ENCODE data around the gene PDCL3. TPM values are rescaled to one million over a fixed set of nuclear protein-coding genes. Genes with fewer than 3 reads are reported as not detected.

PDCL3 gene
- total RNA-seq, 2 donors from 2014 or later, result 3.4 to 9.2 TPM

DNA sequence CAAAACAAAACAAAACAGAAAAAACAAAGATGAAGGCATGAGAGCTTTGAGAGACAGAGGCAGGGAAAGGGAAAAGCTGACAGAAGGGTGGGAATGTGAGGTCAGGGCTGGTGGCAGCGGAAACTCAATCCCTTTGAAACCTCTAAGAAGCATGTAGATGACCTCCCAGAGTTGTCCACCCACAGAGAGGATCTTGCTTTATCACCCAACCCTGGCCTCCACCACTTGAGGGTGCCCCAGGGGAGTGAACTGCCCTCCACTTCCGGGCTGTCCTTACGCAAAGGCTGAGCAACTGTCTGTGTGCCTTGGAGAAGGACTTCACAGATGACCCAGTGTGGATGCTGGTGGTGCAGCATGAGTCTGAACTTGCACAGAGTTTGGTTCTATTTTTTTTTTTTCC is 26.7 kb downstream of the PDCL3 start:
- DNase-seq (no peak), ATAC-seq (no peak)

DNA sequence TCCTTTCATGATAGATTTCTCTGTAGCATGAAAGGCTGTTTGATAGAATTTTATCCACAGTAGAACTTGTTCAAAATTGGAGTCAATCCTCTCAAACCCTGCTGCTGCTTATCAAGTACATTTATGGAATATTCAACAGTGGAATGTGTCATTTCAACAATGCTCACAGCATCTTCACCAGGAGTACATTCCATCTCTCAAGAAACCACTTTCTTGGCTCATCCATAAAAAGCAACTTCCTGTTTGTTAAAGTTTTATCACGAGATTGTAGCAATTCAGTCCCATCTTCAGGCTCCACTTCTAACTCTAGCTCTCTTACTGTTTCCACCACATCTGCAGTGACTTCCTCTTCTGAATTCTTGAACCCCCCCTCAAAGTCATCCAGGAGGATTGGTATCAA is 29.4 kb downstream of the PDCL3 start:
- Histone ChIP-seq H3K9me3 (no peaks in the 10 kb centered on the region), H3K4me3 (no peak overlapping the region), H3K36me3 (replicated peaks in 1 of 2; ENCODE audit: insufficient read depth in 1 of 2, low read depth in 2 of 2) (no peaks in the 10 kb centered on the region), H3K4me1 (no peaks in the 10 kb centered on the region), H3K27ac (no peak overlapping the region), H3K27me3 (no peaks in the 10 kb centered on the region)
- DNase-seq (no peak), ATAC-seq (no peak)
- TF ChIP-seq POLR2A (IDR thresholded peaks at IDR 0.05), result no peak
- TF ChIP-seq, protein P1, sequence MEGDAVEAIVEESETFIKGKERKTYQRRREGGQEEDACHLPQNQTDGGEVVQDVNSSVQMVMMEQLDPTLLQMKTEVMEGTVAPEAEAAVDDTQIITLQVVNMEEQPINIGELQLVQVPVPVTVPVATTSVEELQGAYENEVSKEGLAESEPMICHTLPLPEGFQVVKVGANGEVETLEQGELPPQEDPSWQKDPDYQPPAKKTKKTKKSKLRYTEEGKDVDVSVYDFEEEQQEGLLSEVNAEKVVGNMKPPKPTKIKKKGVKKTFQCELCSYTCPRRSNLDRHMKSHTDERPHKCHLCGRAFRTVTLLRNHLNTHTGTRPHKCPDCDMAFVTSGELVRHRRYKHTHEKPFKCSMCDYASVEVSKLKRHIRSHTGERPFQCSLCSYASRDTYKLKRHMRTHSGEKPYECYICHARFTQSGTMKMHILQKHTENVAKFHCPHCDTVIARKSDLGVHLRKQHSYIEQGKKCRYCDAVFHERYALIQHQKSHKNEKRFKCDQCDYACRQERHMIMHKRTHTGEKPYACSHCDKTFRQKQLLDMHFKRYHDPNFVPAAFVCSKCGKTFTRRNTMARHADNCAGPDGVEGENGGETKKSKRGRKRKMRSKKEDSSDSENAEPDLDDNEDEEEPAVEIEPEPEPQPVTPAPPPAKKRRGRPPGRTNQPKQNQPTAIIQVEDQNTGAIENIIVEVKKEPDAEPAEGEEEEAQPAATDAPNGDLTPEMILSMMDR (IDR thresholded peaks at IDR 0.05), result no peak
- intact Hi-C loops (cut with DNase I), result no loop called here
- WGBS, 2 donors, result 14 to 22% methylated on average over 1 of the region's 1 CpG

More for the DNA sequence above, 26.7 kb downstream of the PDCL3 start:
- Histone ChIP-seq H3K4me3 (no peak overlapping the region), H3K36me3 (replicated peaks in 1 of 2; ENCODE audit: insufficient read depth in 1 of 2, low read depth in 2 of 2) (no peaks in the 10 kb centered on the region), H3K27ac (no peak overlapping the region), H3K9me3 (no peaks in the 10 kb centered on the region), H3K4me1 (no peaks in the 10 kb centered on the region), H3K27me3 (no peaks in the 10 kb centered on the region)
- intact Hi-C loops (cut with DNase I), result no loop called here
- 66 to 73% methylated on average over 3 of the region's 3 CpGs for WGBS, 2 donors
- no peak for TF ChIP-seq POLR2A (IDR thresholded peaks at IDR 0.05)
- TF ChIP-seq, protein P1 (IDR thresholded peaks at IDR 0.05), result no peak

DNA sequence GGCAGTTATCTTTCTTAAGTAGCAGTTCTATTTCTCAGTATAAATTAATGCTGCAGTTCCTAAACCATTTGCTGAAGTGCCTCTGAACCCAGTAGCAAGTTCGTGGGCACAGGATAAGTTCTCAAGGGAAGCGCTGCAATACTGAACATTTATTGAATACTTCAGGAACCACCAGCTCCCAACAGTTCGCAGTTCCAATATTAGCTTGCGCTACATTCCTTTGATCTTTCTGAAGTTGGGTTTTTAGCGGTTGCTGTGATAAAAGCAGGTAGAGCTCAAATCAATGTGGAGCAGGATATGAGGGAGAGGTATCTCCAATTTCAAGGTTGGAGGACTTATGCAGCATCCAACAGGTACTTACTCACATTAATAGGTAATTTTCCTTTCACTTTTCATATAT is 33.7 kb downstream of the PDCL3 start:
- H3K36me3 ChIP-seq (replicated peaks in 1 of 2; ENCODE audit: insufficient read depth in 1 of 2, low read depth in 2 of 2), result no peaks in the 10 kb centered on the region
- TF ChIP-seq, protein P1 (IDR thresholded peaks at IDR 0.05), result no peak
- no peak for TF ChIP-seq POLR2A (IDR thresholded peaks at IDR 0.05)
- no peak for DNase-seq
- no peaks in the 10 kb centered on the region for H3K27me3 ChIP-seq
- intact Hi-C loops (cut with DNase I), result no loop called here
- no peak for ATAC-seq
- H3K4me1 ChIP-seq, result no peaks in the 10 kb centered on the region
- H3K4me3 ChIP-seq, result no peak overlapping the region
- no peaks in the 10 kb centered on the region for H3K9me3 ChIP-seq
- 75 to 76% methylated on average over 5 of the region's 5 CpGs for WGBS, 2 donors
- H3K27ac ChIP-seq, result no peak overlapping the region

DNA sequence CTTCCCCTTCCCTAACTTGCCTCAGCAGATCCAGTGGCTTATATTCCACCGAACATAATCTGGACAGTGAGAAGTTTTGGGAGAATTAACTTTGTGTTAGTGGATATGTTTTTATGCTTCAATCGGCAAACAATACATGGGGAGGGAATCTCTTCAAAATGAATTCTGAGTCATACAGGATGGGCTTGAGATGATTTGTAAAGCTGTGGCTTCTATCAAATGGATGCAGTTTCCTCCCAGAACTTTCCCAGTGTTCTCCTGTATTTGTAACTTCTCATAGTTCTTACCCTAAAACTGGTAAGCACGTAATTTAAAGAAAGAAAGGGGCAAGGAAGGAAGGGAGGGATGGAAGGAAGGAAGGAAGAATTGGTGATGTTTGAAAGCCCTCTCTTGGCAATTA is 36.8 kb downstream of the PDCL3 start:
- Histone ChIP-seq H3K36me3 (replicated peaks in 1 of 2; ENCODE audit: insufficient read depth in 1 of 2, low read depth in 2 of 2) (no peaks in the 10 kb centered on the region), H3K27ac (no peak overlapping the region), H3K4me1 (no peaks in the 10 kb centered on the region), H3K9me3 (no peaks in the 10 kb centered on the region), H3K27me3 (no peaks in the 10 kb centered on the region), H3K4me3 (no peak overlapping the region)
- ATAC-seq (no peak), DNase-seq (no peak)
- 81 to 85% methylated on average over 3 of the region's 3 CpGs for WGBS, 2 donors
- intact Hi-C loops (cut with DNase I), result no loop called here
- TF ChIP-seq, protein P1 (IDR thresholded peaks at IDR 0.05), result no peak
- no peak for TF ChIP-seq POLR2A (IDR thresholded peaks at IDR 0.05)

DNA sequence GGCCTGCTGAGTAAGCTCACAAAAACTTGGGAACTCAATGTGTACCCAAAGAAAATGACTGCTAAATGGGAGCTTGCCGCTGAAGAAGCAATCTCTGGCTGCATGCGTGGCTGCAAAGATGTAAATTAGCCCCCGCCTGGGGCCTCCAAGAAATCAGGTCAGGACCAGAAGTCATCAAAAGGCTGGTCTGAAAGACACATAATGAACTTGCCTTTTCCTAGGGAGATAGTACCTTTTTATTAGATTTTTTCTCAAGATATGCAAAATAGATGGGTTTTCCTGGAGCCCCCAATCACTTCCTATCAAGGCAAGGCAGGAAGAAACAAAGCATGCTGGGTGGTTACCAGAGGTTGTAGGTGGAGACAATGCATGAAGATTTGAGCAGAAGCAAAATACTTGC is 38.9 kb downstream of the PDCL3 start:
- ATAC-seq, result no peak
- TF ChIP-seq, protein P1 (IDR thresholded peaks at IDR 0.05), result no peak
- no peak for TF ChIP-seq POLR2A (IDR thresholded peaks at IDR 0.05)
- no peaks in the 10 kb centered on the region for H3K27me3 ChIP-seq
- no peak for DNase-seq
- H3K4me1 ChIP-seq, result no peaks in the 10 kb centered on the region
- H3K36me3 ChIP-seq (replicated peaks in 1 of 2; ENCODE audit: insufficient read depth in 1 of 2, low read depth in 2 of 2), result no peaks in the 10 kb centered on the region
- no peak overlapping the region for H3K27ac ChIP-seq
- no peaks in the 10 kb centered on the region for H3K9me3 ChIP-seq
- 91 to 97% methylated on average over 3 of the region's 3 CpGs for WGBS, 2 donors
- no peak overlapping the region for H3K4me3 ChIP-seq
- intact Hi-C loops (cut with DNase I), result no loop called here

Data from body of pancreas (tissue), 4 donors.